PC-3 (cell line): Measurements from ENCODE around the gene CPEB4. TPM values are rescaled to one million over a fixed set of nuclear protein-coding genes. Genes with fewer than 3 reads are reported as not detected.

Experiments used
- ATAC-seq: fragments of 200-7000 bp; cut with Tn5 transposase; 2 replicates; pipeline ENCODE4 v1.9.1; 2020; ENCODE audit warnings: mild to moderate bottlenecking, moderate library complexity
- BruUV-seq: library from RNA; stranded (reverse); fragments of 400-500 nt; replicated peaks from 2 replicates; lab custom pipeline; 2021; lab: Mats Ljungman, UMichigan
- CTCF ChIA-PET: fragments of 300-600 bp; sonication (Branson Sonifier 250); formaldehyde crosslinking; loops from one replicate; lab custom pipeline; 2022; ENCODE audit warnings: antibody characterized with exemption; lab: Charles Lee
- POLR2A ChIA-PET: fragments of 300-600 bp; sonication (Branson Sonifier 250); formaldehyde crosslinking; loops from one replicate; lab custom pipeline; 2022; ENCODE audit warnings: antibody characterized with exemption; ENCODE audit not compliant: unreplicated experiment; lab: Charles Lee
- DNase-seq: peaks from one replicate; pipeline ENCODE4 v3.0.0-alpha.2; 2015
- H2AFZ ChIP-seq: fragments of 300-600 bp; sonication (generic); 2 replicates; pipeline ENCODE4 v1.6.0; 2016; ENCODE audit warnings: antibody characterized with exemption, low read length
- H3F3A ChIP-seq: fragments of 300-600 bp; sonication (generic); one replicate; pipeline ENCODE4 v1.6.0; 2017; ENCODE audit warnings: antibody characterized with exemption, low read length, control low read depth, mild to moderate bottlenecking; ENCODE audit not compliant: unreplicated experiment
- H3K27ac ChIP-seq: fragments of 300-600 bp; sonication (generic); 2 replicates; pipeline ENCODE4 v1.5.1; 2016; ENCODE audit warnings: mild to moderate bottlenecking, low read length
- H3K27me3 ChIP-seq: fragments of 300-600 bp; sonication (generic); 2 replicates; pipeline ENCODE4 v1.6.1; 2016; ENCODE audit warnings: low read length, mixed read lengths
- H3K36me3 ChIP-seq: fragments of 300-600 bp; sonication (generic); 2 replicates; pipeline ENCODE4 v1.6.1; 2016; ENCODE audit warnings: low read depth, mixed run types, low read length, mixed read lengths
- H3K4me1 ChIP-seq: fragments of 300-600 bp; sonication (generic); 2 replicates; pipeline ENCODE4 v1.5.1; 2016; ENCODE audit warnings: low read length; ENCODE audit not compliant: insufficient read depth
- H3K4me2 ChIP-seq: fragments of 300-600 bp; sonication (generic); 2 replicates; pipeline ENCODE4 v1.6.0; 2016; ENCODE audit warnings: low read length
- H3K4me3 ChIP-seq: fragments of 300-600 bp; sonication (generic); 2 replicates; pipeline ENCODE4 v1.5.1; 2016; ENCODE audit warnings: mild to moderate bottlenecking, low read length, mixed read lengths
- H3K79me2 ChIP-seq: fragments of 300-600 bp; sonication (generic); 2 replicates; pipeline ENCODE4 v1.6.1; 2017; ENCODE audit warnings: low read length, mixed read lengths
- H3K9ac ChIP-seq: fragments of 300-600 bp; sonication (generic); 2 replicates; pipeline ENCODE4 v1.6.0; 2016; ENCODE audit warnings: mild to moderate bottlenecking, low read length
- H3K9me2 ChIP-seq: fragments of 300-600 bp; sonication (generic); replicated peaks from 2 replicates; pipeline ENCODE4 v1.6.1; 2016; ENCODE audit warnings: mixed run types, low read length, mixed read lengths
- H3K9me3 ChIP-seq: fragments of 300-600 bp; sonication (generic); 2 replicates; pipeline ENCODE4 v1.6.1; 2016; ENCODE audit warnings: low read length, mixed read lengths
- H4K20me1 ChIP-seq: fragments of 300-600 bp; sonication (generic); 2 replicates; pipeline ENCODE4 v1.6.1; 2016; ENCODE audit warnings: low read length, mixed read lengths
- CTCF ChIP-seq: fragments of 300-600 bp; sonication (generic); conservative IDR thresholded peaks from 2 replicates; pipeline ENCODE4 v1.5.1; 2017; ENCODE audit warnings: antibody characterized with exemption, low read depth, mild to moderate bottlenecking, low read length
- EZH2 ChIP-seq: fragments of 300-600 bp; sonication (generic); IDR thresholded peaks from one replicate; pipeline ENCODE4 v1.6.1; 2017; ENCODE audit warnings: antibody characterized with exemption, mild to moderate bottlenecking, low read length; ENCODE audit not compliant: unreplicated experiment
- EZH2phosphoT487 ChIP-seq: fragments of 300-600 bp; sonication (generic); IDR thresholded peaks from 2 replicates; pipeline ENCODE4 v1.6.1; 2018; ENCODE audit warnings: mild to moderate bottlenecking, antibody characterized with exemption, low read length, borderline replicate concordance
- intact Hi-C: fragments of 100-400 bp; cut with micrococcal nuclease; formaldehyde crosslinking; loops from 2 replicates; pipeline ENCODE4 v1.9.0; 2023
- total RNA-seq: library from RNA; depleted of rRNA; stranded (reverse); fragments of >200 nt; gene quantifications from 2 replicates; pipeline ENCODE4 v1.2.3, GENCODE V29; 2014

CPEB4 gene
- total RNA-seq, 1 experiment from 2014 or later, result 37.0 TPM

GRCh38 chr5:173963867-173964441 is 75.8 kb downstream of the CPEB4 start:
- TF ChIP-seq CTCF (no peak), EZH2 (no peak), EZH2phosphoT487 (no peak)
- Histone ChIP-seq H3K27me3 (no peaks in the 10 kb centered on the region), H3K79me2 (no peaks in the 10 kb centered on the region), H3F3A (peaks cover 6% of the 10 kb centered on the region), H3K36me3 (no peaks in the 10 kb centered on the region), H4K20me1 (no peaks in the 10 kb centered on the region), H3K4me2 (peak overlapping the region; percentile 86), H3K4me3 (peak overlapping the region; percentile 66), H3K9me2 (no peaks in the 10 kb centered on the region), H3K4me1 (peaks cover 24% of the 10 kb centered on the region), H3K9me3 (no peaks in the 10 kb centered on the region), H3K27ac (peak overlapping the region; percentile 89), H3K9ac (peak overlapping the region; percentile 72), H2AFZ (peak overlapping the region; percentile 59)
- BruUV-seq, result TSS peak; percentile 72
- intact Hi-C loops, result loop anchor here (1.0 to 2.0 kb wide), 3 partner anchors 45 to 75 kb away; partner anchors contain the start of gene CPEB4
- POLR2A ChIA-PET, result interaction anchor here (0.5 to 1.7 kb wide), 6 partner anchors 11 to 635 kb away, joined by 3 to 14 read pairs (median 4); partner anchors contain the start of gene CPEB4
- CTCF ChIA-PET, result interaction anchor here (1.1 to 1.4 kb wide), 2 partner anchors 10 to 38 kb away, joined by 6 to 15 read pairs; no protein-coding TSS in a partner anchor
- peak; percentile 44 for DNase-seq
- peak; percentile 45 for ATAC-seq

- no peaks in the 10 kb centered on the region for H3K79me2 ChIP-seq
- H3K9ac ChIP-seq, result no peak overlapping the region
- no peak overlapping the region for H3K27ac ChIP-seq
- H3K4me3 ChIP-seq, result no peak overlapping the region
- peaks cover 29% of the 10 kb centered on the region for H3K4me1 ChIP-seq
- intact Hi-C loops, result no loop called here
- H3F3A ChIP-seq, result peaks cover 6% of the 10 kb centered on the region
- no peaks in the 10 kb centered on the region for H3K36me3 ChIP-seq
- no peak overlapping the region for H2AFZ ChIP-seq
- no TSS peak for BruUV-seq
- H3K9me2 ChIP-seq, result no peaks in the 10 kb centered on the region
- ChIA-PET CTCF (interaction anchor here (1.4 kb wide), 1 partner anchor 9 kb away, joined by 15 read pairs; no protein-coding TSS in a partner anchor), POLR2A (interaction anchor here (0.5 kb wide), 1 partner anchor 636 kb away, joined by 4 read pairs; no protein-coding TSS in a partner anchor)
- H3K9me3 ChIP-seq, result no peaks in the 10 kb centered on the region
- no peaks in the 10 kb centered on the region for H4K20me1 ChIP-seq
- no peak overlapping the region for H3K4me2 ChIP-seq
- TF ChIP-seq CTCF (no peak), EZH2 (no peak), EZH2phosphoT487 (no peak)
- no peak for ATAC-seq
- H3K27me3 ChIP-seq, result no peaks in the 10 kb centered on the region
- no peak for DNase-seq
Measured at GRCh38 chr5:173964506-173964905, 76.4 kb downstream of the CPEB4 start.

GRCh38 chr5:173967241-173967640 is 79.1 kb downstream of the CPEB4 start:
- no peak overlapping the region for H3K4me2 ChIP-seq
- no peaks in the 10 kb centered on the region for H3K9me3 ChIP-seq
- peaks cover 42% of the 10 kb centered on the region for H3K4me1 ChIP-seq
- H3K9ac ChIP-seq, result no peak overlapping the region
- ChIA-PET CTCF (interaction anchor here (0.5 kb wide), 1 partner anchor 110 kb away, joined by 5 read pairs; no protein-coding TSS in a partner anchor), POLR2A (no interaction called here)
- no peak overlapping the region for H3K4me3 ChIP-seq
- no peak overlapping the region for H3K27ac ChIP-seq
- no peak overlapping the region for H2AFZ ChIP-seq
- no peak for DNase-seq
- TF ChIP-seq CTCF (no peak), EZH2 (no peak), EZH2phosphoT487 (no peak)
- no peaks in the 10 kb centered on the region for H4K20me1 ChIP-seq
- BruUV-seq, result no TSS peak
- H3F3A ChIP-seq, result peaks cover 6% of the 10 kb centered on the region
- ATAC-seq, result no peak
- no peaks in the 10 kb centered on the region for H3K36me3 ChIP-seq
- H3K9me2 ChIP-seq, result no peaks in the 10 kb centered on the region
- intact Hi-C loops, result no loop called here
- no peaks in the 10 kb centered on the region for H3K79me2 ChIP-seq
- no peaks in the 10 kb centered on the region for H3K27me3 ChIP-seq
